Ectodermal cell (in vitro differentiated cells): ENCODE measurements around the gene PPP1CA.

Source experiments
- H3K27ac ChIP-seq: 2 replicates; pipeline ENCODE4 v1.7.0; 2013; ENCODE audit warnings: mild to moderate bottlenecking, low read depth, low read length; ENCODE audit not compliant: insufficient read depth, poor library complexity, severe bottlenecking
- H3K27me3 ChIP-seq: 2 replicates; pipeline ENCODE4 v1.7.0; 2013; ENCODE audit warnings: mild to moderate bottlenecking, low read length; ENCODE audit not compliant: insufficient read depth, control insufficient read depth, poor library complexity, severe bottlenecking
- H3K36me3 ChIP-seq: one replicate; pipeline ENCODE4 v1.7.0; 2013; ENCODE audit warnings: low read length; ENCODE audit not compliant: control insufficient read depth, insufficient read depth
- H3K4me1 ChIP-seq: one replicate; pipeline ENCODE4 v1.7.0; 2013; ENCODE audit warnings: low read length; ENCODE audit not compliant: control insufficient read depth, insufficient read depth
- H3K4me3 ChIP-seq: 2 replicates; pipeline ENCODE4 v1.7.0; 2013; ENCODE audit warnings: low read depth, low read length, control low read depth; ENCODE audit not compliant: insufficient read depth
- H3K9me3 ChIP-seq: 2 replicates; pipeline ENCODE4 v1.7.0; 2013; ENCODE audit warnings: mild to moderate bottlenecking, low read length, moderate library complexity; ENCODE audit not compliant: control insufficient read depth
- WGBS, 2 experiments: methylation state at CpG; one replicate each; pipeline ENCODE4 v1.1.7; 2013; ENCODE audit warnings: missing lambda C conversion rate in 2 of 2; 5-methylcytosine and 5-hydroxymethylcytosine counted together

PPP1CA gene

DNA sequence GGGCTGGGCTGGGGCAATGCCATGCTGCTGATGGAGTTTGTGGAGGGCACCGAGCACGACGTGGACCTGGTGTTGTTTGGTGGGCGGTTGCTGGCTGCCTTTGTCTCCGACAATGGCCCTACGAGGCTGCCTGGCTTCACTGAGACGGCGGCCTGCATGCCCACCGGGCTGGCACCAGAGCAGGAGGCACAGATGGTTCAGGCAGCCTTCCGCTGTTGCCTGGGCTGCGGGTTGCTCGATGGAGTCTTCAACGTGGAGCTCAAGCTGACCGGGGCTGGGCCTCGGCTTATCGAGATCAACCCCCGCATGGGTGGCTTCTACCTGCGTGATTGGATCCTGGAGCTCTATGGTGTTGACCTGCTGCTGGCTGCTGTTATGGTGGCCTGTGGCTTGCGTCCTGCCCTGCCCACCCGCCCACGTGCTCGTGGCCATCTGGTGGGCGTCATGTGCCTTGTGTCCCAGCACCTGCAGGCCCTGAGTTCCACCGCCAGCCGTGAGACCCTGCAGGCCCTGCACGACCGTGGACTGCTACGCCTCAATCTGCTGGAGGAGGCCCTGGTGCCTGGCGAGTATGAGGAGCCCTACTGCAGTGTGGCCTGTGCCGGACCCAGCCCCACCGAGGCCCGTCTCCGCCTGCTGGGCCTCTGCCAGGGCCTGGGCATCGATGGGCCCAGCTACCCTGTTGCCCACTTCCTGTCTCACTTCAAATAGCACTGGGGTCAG is 22.4 kb upstream of the PPP1CA start:
- WGBS, 2 experiments, result 92 to 93% methylated on average over 34 of the region's 34 CpGs
- no peak overlapping the region for H3K27ac ChIP-seq
- no peak overlapping the region for H3K4me3 ChIP-seq
- peaks cover 16% of the 10 kb centered on the region for H3K27me3 ChIP-seq
- no peaks in the 10 kb centered on the region for H3K36me3 ChIP-seq
- H3K9me3 ChIP-seq, result no peaks in the 10 kb centered on the region
- H3K4me1 ChIP-seq, result peaks cover 8% of the 10 kb centered on the region

DNA sequence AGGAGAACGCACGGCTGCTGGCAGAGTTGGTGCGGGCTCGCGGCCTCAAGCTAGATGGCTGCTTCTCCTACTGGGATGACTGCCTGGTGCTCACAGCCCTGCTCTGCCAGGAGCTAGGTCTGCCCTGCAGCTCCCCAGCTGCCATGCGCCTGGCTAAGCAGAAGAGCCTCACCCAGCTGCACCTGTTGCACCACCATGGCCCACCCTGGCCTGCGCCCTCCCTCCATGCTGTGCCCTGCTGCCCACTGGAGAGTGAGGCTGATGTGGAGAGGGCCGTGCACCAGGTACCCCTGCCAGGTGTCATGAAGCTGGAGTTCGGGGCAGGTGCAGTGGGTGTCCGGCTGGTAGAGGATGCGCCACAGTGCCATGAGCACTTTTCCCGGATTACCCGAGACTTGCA is 21.8 kb upstream of the PPP1CA start:
- H3K4me1 ChIP-seq, result peaks cover 5% of the 10 kb centered on the region
- no peak overlapping the region for H3K27ac ChIP-seq
- H3K27me3 ChIP-seq, result peaks cover 19% of the 10 kb centered on the region
- H3K9me3 ChIP-seq, result no peaks in the 10 kb centered on the region
- no peaks in the 10 kb centered on the region for H3K36me3 ChIP-seq
- H3K4me3 ChIP-seq, result no peak overlapping the region
- 96% methylated on average over 13 of the region's 13 CpGs for WGBS, 2 experiments

DNA sequence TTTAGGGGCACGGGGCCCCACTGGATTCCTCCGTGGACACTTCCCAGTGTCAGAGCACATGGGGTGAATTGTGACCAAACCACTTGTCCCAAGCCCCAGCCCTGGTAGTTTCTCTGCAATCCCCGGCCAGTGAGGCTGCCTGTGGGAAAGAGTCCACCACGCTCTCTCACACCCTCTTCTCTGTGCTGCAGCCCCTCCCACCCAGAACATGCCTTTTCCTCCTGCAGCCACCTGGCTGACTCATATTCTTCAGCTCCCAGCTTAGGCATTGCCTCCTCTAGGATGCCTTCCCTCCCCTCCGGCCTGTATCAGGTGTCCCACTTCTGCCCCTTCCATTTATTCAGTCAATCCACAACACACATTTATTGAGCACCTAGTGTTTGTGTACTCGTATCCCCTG is 21.2 kb upstream of the PPP1CA start:
- WGBS, 2 experiments, result 74 to 81% methylated on average over 6 of the region's 6 CpGs
- H3K27me3 ChIP-seq, result peaks cover 20% of the 10 kb centered on the region
- no peak overlapping the region for H3K4me3 ChIP-seq
- H3K27ac ChIP-seq, result no peak overlapping the region
- no peaks in the 10 kb centered on the region for H3K9me3 ChIP-seq
- H3K36me3 ChIP-seq, result no peaks in the 10 kb centered on the region
- H3K4me1 ChIP-seq, result peaks cover 5% of the 10 kb centered on the region

DNA sequence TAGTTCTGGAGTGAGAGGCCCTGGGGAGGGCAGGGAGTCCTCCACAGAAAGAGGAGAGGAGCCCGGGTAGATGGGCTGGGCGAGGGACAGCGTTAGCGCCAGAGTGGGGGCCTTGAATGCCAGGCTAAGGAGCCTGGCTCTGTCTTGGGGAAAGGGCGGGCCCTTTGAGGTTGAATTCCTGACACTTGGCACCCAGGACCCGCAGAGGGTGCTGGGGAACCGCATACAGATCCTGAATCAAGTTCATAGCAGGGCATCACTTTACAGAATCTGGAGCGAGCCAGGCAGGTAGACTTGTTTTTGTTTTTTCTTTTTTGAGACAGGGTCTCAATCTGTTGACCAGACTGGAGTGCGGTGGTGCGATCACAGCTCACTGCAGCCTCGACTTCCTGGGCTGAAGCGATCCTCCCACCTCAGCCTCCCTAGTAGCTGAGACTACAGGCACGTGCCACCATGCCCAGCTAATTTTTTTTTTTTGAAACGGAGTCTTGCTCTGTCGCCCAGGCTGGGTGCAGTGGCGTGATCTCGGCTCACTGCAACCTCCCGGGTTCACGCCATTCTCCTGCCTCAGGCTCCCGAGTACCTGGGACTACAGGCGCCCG is 19.9 kb upstream of the PPP1CA start:
- WGBS, 2 experiments, result 78% methylated on average over 22 of the region's 22 CpGs
- H3K36me3 ChIP-seq, result no peaks in the 10 kb centered on the region
- H3K4me1 ChIP-seq, result peaks cover 5% of the 10 kb centered on the region
- H3K27ac ChIP-seq, result no peak overlapping the region
- peaks cover 23% of the 10 kb centered on the region for H3K27me3 ChIP-seq
- no peak overlapping the region for H3K4me3 ChIP-seq
- no peaks in the 10 kb centered on the region for H3K9me3 ChIP-seq

DNA sequence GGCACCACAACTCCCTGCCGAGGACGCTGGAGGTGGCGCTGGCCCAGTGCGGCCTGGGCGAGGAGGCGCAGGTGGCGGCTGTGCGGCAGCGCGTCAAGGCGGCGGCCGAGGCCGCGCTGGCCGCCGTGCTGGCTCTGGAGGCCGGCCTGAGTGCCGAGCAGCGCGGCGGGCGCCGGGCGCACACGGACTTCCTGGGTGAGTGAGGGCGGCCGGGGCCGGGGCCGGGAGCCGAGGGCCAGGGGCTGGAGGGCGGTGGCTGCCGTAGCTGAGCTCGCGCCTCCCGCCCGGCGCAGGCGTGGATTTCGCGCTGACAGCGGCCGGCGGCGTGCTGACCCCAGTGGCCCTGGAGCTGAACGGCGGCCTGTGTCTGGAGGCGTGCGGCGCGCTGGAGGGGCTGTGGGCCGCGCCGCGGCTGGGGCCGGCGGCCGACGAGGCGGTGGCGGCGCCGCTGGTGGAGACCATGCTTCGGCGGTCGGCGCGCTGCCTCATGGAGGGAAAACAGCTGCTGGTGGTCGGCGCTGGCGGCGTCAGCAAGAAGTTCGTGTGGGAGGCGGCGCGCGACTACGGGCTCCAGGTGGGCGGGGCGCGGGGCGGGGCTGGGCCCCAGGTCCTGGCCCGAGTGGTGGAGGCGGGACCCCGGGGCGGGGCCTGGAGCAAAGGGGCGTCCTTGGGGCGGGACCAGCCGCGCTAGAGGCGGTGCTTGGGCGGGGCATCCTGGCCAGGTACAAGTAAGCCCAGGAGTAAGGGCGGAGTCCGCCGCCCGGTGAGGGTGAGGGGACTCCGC is 19.2 kb upstream of the PPP1CA start:
- peak overlapping the region; percentile 43 for H3K4me3 ChIP-seq
- no peak overlapping the region for H3K27ac ChIP-seq
- H3K4me1 ChIP-seq, result peaks cover 5% of the 10 kb centered on the region
- no peaks in the 10 kb centered on the region for H3K9me3 ChIP-seq
- 1% methylated on average over 97 of the region's 97 CpGs for WGBS, 2 experiments
- H3K27me3 ChIP-seq, result peaks cover 30% of the 10 kb centered on the region
- no peaks in the 10 kb centered on the region for H3K36me3 ChIP-seq

DNA sequence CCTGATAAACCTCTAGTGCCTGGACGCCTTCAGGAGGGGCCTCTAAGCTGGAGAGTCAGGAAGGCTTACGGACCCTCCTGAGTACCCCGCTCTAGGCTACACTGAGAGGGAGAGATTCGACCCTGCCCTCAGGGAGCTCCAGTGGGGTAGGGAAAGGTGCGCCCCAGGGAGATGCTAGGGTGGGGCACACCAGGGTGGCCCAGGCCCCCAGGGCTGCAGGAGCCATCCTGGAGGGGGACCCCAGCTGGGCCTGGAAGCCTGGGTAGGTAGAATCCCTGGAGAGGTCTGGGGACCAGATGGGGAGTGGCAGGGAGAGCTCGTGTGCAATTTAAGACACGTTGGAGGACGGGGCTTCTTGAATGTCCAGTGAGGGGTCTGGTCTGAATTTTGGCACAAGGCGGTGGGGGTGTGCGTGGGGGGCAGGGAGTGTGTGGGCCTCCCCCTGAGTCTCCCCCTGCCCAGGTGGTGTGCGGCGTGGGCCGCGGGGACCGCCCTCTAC is 18.5 kb upstream of the PPP1CA start:
- Histone ChIP-seq H3K4me3 (peak overlapping the region; percentile 43), H3K9me3 (no peaks in the 10 kb centered on the region), H3K27ac (no peak overlapping the region), H3K4me1 (peaks cover 5% of the 10 kb centered on the region), H3K36me3 (no peaks in the 10 kb centered on the region), H3K27me3 (peaks cover 36% of the 10 kb centered on the region)
- 44 to 45% methylated on average over 15 of the region's 15 CpGs for WGBS, 2 experiments

DNA sequence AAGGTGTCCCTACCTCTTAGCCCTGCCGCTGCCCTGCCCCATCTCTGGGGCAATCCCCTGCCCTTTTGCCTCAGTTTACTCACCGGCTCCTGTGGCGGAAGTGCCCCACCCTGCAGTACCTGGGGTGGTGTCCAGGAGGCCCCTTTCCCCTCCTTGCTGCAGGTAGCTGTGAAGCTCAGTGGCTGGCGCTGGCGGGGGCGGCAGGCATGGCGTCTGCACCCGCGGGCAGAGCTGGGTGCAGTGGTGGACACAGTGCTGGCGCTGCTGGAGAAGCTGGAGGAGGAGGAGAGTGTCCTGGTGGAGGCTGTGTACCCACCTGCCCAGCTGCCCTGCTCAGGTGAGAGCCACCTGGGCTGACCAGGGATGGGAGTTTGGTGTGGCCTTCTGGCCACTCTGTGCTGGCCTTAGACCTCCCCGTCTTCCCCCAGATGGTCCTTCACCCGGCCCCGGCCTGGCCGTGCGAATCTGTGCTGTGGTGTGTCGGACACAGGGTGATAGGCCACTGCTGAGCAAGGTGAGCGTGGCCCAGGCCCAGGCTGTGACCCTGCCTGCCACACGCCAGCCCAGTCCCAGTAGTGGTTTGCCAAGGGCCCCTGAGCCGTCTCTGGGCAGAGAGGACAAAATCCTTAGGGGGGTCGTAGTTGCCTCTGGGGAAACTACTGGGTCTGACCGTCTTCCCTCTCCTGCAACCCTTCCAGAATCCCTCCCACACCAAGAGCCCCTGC is 17.8 kb upstream of the PPP1CA start:
- Histone ChIP-seq H3K27ac (no peak overlapping the region), H3K27me3 (peaks cover 44% of the 10 kb centered on the region), H3K4me3 (no peak overlapping the region), H3K9me3 (no peaks in the 10 kb centered on the region), H3K4me1 (peaks cover 5% of the 10 kb centered on the region), H3K36me3 (no peaks in the 10 kb centered on the region)
- 94 to 96% methylated on average over 21 of the region's 21 CpGs for WGBS, 2 experiments

DNA sequence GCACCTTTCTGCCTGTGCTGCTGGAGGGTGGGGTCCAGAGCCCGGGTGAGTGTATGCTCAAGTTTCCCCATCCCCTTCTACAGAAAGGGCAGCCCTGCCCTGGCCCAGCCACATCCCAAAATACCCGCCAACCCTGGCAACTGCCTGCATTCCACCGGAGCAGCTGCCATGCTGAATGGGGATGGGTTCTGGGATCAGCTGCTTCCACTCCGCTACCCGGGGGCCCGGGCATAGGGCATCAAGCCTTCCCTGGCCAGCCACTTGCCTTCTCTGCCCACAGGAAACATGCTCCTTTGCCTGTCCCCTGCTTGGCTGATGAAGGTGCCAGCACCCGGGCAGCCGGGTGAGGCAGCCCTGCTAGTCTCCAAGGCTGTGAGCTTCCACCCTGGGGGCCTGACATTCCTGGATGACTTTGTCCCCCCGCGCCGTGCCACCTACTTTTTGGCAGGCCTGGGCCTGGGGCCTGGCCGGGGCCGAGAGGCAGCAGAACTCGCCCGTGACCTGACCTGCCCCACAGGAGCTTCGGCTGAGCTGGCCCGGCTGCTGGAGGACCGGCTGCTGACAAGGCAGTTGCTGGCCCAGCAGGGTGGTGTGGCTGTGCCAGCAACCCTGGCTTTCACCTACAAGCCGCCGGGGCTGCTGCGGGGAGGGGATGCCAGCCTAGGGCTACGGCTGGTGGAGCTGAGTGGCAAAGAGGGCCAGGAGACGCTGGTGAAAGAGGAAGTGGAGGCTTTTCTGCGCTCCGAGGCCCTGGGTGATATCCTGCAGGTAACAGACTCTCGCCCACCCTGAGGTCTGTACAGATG is 17.0 kb upstream of the PPP1CA start:
- WGBS, 2 experiments, result 92% methylated on average over 26 of the region's 26 CpGs
- H3K9me3 ChIP-seq, result no peaks in the 10 kb centered on the region

DNA sequence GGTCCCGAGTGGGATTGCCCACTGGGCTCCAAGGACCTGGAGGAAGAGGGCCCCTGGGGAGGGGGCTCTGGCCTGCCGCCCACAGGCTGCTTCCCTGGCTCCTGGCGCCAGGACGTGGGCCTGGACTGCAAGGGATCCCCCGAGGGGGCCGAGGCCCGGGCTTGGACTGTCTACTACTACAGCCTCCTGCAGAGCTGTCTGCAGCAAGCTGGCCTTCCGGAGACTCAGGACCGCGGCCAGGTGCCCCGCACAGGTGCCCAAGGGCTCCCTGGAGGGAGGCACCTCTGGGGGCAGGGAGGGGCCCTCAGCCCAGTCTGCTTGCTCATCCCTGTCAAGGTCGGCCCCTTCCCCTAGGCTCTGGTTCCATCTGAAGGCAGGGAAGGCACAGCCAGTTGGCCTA is 15.8 kb upstream of the PPP1CA start:
- Histone ChIP-seq H3K4me3 (no peak overlapping the region), H3K27me3 (peaks cover 52% of the 10 kb centered on the region), H3K36me3 (no peaks in the 10 kb centered on the region), H3K27ac (no peak overlapping the region), H3K4me1 (peaks cover 5% of the 10 kb centered on the region), H3K9me3 (no peaks in the 10 kb centered on the region)
- WGBS, 2 experiments, result 85 to 88% methylated on average over 12 of the region's 12 CpGs

More for the DNA sequence above, 17.0 kb upstream of the PPP1CA start:
- no peak overlapping the region for H3K27ac ChIP-seq
- no peaks in the 10 kb centered on the region for H3K36me3 ChIP-seq
- peaks cover 5% of the 10 kb centered on the region for H3K4me1 ChIP-seq
- no peak overlapping the region for H3K4me3 ChIP-seq
- H3K27me3 ChIP-seq, result peaks cover 50% of the 10 kb centered on the region
